Measurements from ENCODE around the gene TLE2.

DNA sequence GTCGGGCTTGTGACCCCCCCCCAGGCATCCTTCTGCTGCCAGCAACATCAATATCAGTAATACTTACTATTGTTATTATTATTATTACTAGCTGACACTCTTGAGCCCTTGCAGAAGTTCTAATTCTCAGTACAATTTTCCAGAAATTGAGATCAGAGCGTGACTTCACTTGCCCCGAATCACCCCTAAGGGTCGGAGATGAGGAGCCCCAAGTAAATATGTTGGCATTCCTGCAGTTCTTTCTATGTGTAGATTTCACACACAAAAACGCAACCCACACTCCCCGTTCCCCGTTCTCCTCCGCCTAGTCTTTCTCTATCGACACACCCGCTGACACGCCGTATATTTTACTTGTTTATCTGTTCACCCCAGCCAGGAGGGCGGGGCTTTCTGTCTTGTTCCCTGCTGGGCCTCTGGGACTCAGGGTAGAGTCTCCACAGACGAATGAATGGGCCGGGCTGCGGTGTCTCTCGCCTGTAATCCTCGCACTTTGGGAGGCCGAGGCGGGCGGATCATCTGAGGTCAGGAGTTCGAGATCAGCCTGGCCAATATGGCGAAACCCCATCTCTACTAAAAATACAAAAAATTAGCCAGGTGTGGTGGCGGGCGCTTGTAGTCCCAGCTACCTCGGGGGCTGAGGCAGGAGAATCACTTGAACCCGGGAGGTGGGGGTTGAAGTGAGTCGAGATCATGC is 18.6 kb upstream of the TLE2 start:
- TF ChIP-seq ZNF830 (CRISPR knock-in tag; IDR thresholded peaks at IDR 0.05) (no peak), ZBTB8A (IDR thresholded peaks at IDR 0.05; ENCODE audit: partially characterized antibody) (no peak), DPF2 (IDR thresholded peaks at IDR 0.05) (peak; percentile 97), POLR2AphosphoS5 (IDR thresholded peaks at IDR 0.05; ENCODE audit: control insufficient read depth, insufficient read depth, low read depth, low read length) (peak; percentile 84)
- TF ChIP-seq, protein P1, sequence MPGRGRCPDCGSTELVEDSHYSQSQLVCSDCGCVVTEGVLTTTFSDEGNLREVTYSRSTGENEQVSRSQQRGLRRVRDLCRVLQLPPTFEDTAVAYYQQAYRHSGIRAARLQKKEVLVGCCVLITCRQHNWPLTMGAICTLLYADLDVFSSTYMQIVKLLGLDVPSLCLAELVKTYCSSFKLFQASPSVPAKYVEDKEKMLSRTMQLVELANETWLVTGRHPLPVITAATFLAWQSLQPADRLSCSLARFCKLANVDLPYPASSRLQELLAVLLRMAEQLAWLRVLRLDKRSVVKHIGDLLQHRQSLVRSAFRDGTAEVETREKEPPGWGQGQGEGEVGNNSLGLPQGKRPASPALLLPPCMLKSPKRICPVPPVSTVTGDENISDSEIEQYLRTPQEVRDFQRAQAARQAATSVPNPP (IDR thresholded peaks at IDR 0.05; ENCODE audit: borderline replicate concordance, insufficient read depth, insufficient read length): no peak
- TF ChIP-seq, protein P2, sequence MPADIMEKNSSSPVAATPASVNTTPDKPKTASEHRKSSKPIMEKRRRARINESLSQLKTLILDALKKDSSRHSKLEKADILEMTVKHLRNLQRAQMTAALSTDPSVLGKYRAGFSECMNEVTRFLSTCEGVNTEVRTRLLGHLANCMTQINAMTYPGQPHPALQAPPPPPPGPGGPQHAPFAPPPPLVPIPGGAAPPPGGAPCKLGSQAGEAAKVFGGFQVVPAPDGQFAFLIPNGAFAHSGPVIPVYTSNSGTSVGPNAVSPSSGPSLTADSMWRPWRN (IDR thresholded peaks at IDR 0.05; ENCODE audit: low read depth): peak; percentile 51
- TF ChIP-seq, protein P3, sequence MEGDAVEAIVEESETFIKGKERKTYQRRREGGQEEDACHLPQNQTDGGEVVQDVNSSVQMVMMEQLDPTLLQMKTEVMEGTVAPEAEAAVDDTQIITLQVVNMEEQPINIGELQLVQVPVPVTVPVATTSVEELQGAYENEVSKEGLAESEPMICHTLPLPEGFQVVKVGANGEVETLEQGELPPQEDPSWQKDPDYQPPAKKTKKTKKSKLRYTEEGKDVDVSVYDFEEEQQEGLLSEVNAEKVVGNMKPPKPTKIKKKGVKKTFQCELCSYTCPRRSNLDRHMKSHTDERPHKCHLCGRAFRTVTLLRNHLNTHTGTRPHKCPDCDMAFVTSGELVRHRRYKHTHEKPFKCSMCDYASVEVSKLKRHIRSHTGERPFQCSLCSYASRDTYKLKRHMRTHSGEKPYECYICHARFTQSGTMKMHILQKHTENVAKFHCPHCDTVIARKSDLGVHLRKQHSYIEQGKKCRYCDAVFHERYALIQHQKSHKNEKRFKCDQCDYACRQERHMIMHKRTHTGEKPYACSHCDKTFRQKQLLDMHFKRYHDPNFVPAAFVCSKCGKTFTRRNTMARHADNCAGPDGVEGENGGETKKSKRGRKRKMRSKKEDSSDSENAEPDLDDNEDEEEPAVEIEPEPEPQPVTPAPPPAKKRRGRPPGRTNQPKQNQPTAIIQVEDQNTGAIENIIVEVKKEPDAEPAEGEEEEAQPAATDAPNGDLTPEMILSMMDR (IDR thresholded peaks at IDR 0.05 in 2 of 3, conservative IDR thresholded peaks at IDR 0.05 in 1 of 3; ENCODE audit: insufficient read depth in 2 of 3, low read depth in 1 of 3, low read length in 3 of 3): no peak
- TF ChIP-seq, protein P4, sequence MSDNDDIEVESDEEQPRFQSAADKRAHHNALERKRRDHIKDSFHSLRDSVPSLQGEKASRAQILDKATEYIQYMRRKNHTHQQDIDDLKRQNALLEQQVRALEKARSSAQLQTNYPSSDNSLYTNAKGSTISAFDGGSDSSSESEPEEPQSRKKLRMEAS (CRISPR knock-in tag; IDR thresholded peaks at IDR 0.05): peak; percentile 23; the same call in 1 of the 2 replicates
